ENCODE data around the gene KCTD2. TPM values are rescaled to one million over a fixed set of nuclear protein-coding genes. Genes with fewer than 3 reads are reported as not detected.
"Not testable (repeated sequence)": the region's sequence is repeated elsewhere in the genome, so short reads cannot be mapped to it uniquely, and the experiment has no call there.

Gene KCTD2
- total RNA-seq, 4 donors from 2014 or later = 22.5 to 38.3 (median 28.6) TPM

- peak overlapping the region; percentile 78 for H3K4me3 ChIP-seq (ENCODE audit: low read depth, poor library complexity, severe bottlenecking)
- WGBS, 2 donors = 0 to 1% methylated on average over 10 of the region's 10 CpGs
- intact Hi-C loops (cut with DNase I; ENCODE audit: low total_unique reads) = no loop called here
These were observed 33.9 kb upstream of the KCTD2 start for GRCh38 chr17:75013092-75013559.

GRCh38 chr17:75019146-75019545 lies 27.9 kb upstream of the KCTD2 start:
- intact Hi-C loops (cut with DNase I; ENCODE audit: low total_unique reads) = no loop called here
- WGBS, 2 donors = 82 to 83% methylated on average over 5 of the region's 5 CpGs
- no peak for TF ChIP-seq POLR2A (IDR thresholded peaks at IDR 0.05)
- no peak for DNase-seq (ENCODE audit: low spot score in 2 of 2)
- H3K4me3 ChIP-seq (ENCODE audit: low read depth, poor library complexity, severe bottlenecking) = no peak overlapping the region

More at GRCh38 chr17:75013092-75013559, 33.9 kb upstream of the KCTD2 start:
- no peak for DNase-seq (ENCODE audit: low spot score in 2 of 2)
- TF ChIP-seq POLR2A (IDR thresholded peaks at IDR 0.05) = no peak
- TF ChIP-seq CTCF (IDR thresholded peaks at IDR 0.05) = no peak

GRCh38 chr17:75019710-75020109 lies 27.3 kb upstream of the KCTD2 start:
- no peak for TF ChIP-seq CTCF (IDR thresholded peaks at IDR 0.05)
- H3K4me3 ChIP-seq (ENCODE audit: low read depth, poor library complexity, severe bottlenecking) = no peak overlapping the region
- intact Hi-C loops (cut with DNase I; ENCODE audit: low total_unique reads) = no loop called here
- no peak for DNase-seq (ENCODE audit: low spot score in 2 of 2)
- 89 to 95% methylated on average over 3 of the region's 3 CpGs for WGBS, 2 donors

GRCh38 chr17:75020331-75021110 lies 26.5 kb upstream of the KCTD2 start:
- DNase-seq (ENCODE audit: low spot score in 2 of 2) = no peak
- TF ChIP-seq POLR2A (IDR thresholded peaks at IDR 0.05) (no peak), CTCF (IDR thresholded peaks at IDR 0.05) (no peak)
- H3K4me3 ChIP-seq (ENCODE audit: low read depth, poor library complexity, severe bottlenecking) = no peak overlapping the region
- intact Hi-C loops (cut with DNase I; ENCODE audit: low total_unique reads) = no loop called here
- 77 to 79% methylated on average over 19 of the region's 19 CpGs for WGBS, 2 donors

GRCh38 chr17:75024686-75025397 lies 22.2 kb upstream of the KCTD2 start:
- TF ChIP-seq CTCF (IDR thresholded peaks at IDR 0.05) = no peak
- TF ChIP-seq POLR2A (IDR thresholded peaks at IDR 0.05) = no peak
- no peak overlapping the region for H3K4me3 ChIP-seq (ENCODE audit: low read depth, poor library complexity, severe bottlenecking)
- intact Hi-C loops (cut with DNase I; ENCODE audit: low total_unique reads) = no loop called here
- DNase-seq (ENCODE audit: low spot score in 2 of 2) = no peak
- WGBS, 2 donors = 89 to 91% methylated on average over 10 of the region's 10 CpGs

- intact Hi-C loops (cut with DNase I; ENCODE audit: low total_unique reads); DNase-seq (ENCODE audit: low spot score in 2 of 2); H3K4me3 ChIP-seq (ENCODE audit: low read depth, poor library complexity, severe bottlenecking): not testable (repeated sequence)
- 79 to 87% methylated on average over 9 of the region's 9 CpGs for WGBS, 2 donors
These were observed 21.7 kb upstream of the KCTD2 start for GRCh38 chr17:75025398-75025734.

- WGBS, 2 donors = 34 to 45% methylated on average over 2 of the region's 2 CpGs
- peak in 1 of 2 donors; percentile 70 for DNase-seq (ENCODE audit: low spot score in 2 of 2)
- intact Hi-C loops (cut with DNase I; ENCODE audit: low total_unique reads); H3K4me3 ChIP-seq (ENCODE audit: low read depth, poor library complexity, severe bottlenecking): not testable (repeated sequence)
These were observed 20.4 kb upstream of the KCTD2 start for GRCh38 chr17:75026650-75027049.

Measured in lower leg skin (tissue), 4 donors.